ENCODE measurements around the gene MYH3.

MYH3 gene

GRCh38 chr17:10612957-10613744, 44.0 kb downstream of the MYH3 start:
- DNase-seq: no peak

DNA sequence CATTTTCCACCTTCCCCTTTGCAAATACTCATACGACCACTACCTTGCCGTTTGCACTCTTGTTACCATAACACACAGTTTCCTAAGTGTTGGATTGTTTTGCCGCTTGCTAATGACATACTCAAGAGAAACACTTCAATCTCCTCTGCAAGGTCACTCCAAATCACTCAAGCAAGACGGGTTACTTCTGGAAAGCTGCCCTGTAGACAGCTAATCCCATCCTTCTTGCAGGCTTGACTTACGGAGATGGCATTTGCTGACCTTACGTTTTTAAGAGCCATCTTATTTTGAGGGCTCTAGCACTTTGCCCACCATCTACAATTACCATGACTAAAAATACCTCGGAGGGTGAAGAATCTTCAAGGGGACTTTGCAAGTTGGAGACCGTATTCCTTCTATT, 46.2 kb downstream of the MYH3 start:
- no peak for DNase-seq

- no peak for DNase-seq
These were observed 48.9 kb downstream of the MYH3 start for GRCh38 chr17:10608244-10608643.

GRCh38 chr17:10606110-10606509, 51.0 kb downstream of the MYH3 start:
- no peak for DNase-seq

GRCh38 chr17:10605221-10605783, 51.8 kb downstream of the MYH3 start:
- no peak for DNase-seq

DNA sequence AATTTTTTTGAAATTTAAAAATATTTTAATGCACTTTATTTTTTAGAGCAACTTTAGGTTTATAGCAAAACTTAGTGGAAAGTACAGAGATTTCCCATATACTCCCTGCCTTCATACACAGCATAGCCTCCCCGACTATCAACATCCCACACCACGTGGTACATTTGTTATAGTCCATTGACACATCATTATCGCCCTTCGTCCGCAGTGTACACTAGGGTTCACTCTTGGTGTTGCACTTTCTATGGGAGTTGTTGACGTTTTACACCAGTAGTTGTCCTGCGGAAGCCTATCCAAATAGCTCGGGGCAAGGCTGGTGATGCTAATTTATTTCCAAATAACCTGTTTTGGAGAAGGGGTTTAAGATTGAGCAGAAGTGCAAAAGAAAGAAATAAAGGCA, 52.6 kb downstream of the MYH3 start:
- no peak for DNase-seq

DNA sequence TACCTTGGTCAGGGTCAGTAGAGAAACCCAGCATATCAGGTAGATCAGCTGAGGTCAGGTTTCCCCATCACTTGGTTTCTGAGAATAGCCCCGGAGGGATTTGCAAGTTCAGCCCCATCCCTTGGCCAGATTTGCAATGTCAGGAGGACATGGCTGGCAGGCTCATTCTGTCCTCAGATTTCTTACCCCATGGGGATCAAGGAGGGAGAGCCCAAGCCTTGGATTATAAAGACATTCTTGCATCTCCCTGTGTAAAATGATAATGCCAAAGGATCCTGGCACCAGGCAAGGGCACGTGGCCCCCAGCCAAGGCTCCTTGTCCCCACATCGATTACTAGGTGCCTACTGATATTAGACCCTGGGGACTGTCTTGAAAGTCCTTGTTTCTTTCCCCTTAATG, 53.2 kb downstream of the MYH3 start:
- DNase-seq: no peak

DNA sequence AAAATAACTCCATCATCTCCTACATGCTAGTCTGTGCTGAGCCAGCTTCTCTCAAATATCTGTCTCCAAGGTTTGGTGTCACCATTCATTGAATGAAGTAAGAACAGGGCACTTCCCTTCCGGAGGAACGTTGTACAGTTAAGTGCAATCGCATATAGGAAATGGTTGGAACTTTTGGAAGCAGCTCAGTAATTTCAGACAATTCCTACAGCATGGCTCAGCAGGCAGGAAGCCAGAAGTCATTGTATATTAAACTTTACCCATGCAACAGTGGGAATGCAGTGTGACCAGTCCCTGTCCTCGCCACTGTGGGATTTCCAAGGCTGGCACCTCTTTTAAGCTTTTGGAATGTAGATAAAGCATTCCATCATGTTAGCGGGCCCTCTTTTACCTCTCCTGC, 56.5 kb downstream of the MYH3 start:
- DNase-seq: no peak

- DNase-seq: no peak
These were observed 58.5 kb downstream of the MYH3 start for GRCh38 chr17:10598621-10599020.

DNA sequence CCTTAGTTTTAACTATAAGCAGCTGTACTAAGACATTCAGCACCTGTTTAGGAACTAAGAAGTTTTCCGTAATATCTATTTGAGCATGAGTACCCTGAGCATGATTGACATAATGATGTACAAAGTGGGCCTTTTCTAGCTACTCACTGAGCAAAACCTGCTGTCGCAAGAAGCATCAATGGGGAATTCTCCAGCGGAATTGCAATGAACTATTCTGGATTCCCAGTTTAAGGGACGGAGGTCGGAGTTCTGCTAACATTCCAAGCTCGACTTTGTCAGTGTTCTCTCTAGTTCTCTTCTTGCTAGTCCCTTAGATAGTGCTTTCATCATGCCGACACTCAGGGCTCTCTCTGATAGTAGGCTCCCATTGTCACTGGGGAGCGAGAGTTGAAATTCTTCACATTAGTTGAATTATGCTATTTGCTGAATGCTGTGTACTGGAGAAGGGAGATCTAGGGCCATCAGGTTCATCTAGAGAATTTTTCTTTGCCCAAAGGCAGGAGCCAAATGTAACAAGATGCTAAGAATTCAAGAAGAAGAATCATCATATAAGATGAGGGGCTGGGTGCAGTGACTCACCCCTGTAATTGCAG, 67.5 kb downstream of the MYH3 start:
- DNase-seq: no peak

- DNase-seq: no peak
These were observed 71.6 kb downstream of the MYH3 start for GRCh38 chr17:10585529-10585928.

GRCh38 chr17:10583834-10584233, 73.3 kb downstream of the MYH3 start:
- no peak for DNase-seq

GRCh38 chr17:10579270-10579669, 77.8 kb downstream of the MYH3 start:
- no peak for DNase-seq
